ENCODE measurements around the gene ZNF768.

The ZNF768 gene

DNA sequence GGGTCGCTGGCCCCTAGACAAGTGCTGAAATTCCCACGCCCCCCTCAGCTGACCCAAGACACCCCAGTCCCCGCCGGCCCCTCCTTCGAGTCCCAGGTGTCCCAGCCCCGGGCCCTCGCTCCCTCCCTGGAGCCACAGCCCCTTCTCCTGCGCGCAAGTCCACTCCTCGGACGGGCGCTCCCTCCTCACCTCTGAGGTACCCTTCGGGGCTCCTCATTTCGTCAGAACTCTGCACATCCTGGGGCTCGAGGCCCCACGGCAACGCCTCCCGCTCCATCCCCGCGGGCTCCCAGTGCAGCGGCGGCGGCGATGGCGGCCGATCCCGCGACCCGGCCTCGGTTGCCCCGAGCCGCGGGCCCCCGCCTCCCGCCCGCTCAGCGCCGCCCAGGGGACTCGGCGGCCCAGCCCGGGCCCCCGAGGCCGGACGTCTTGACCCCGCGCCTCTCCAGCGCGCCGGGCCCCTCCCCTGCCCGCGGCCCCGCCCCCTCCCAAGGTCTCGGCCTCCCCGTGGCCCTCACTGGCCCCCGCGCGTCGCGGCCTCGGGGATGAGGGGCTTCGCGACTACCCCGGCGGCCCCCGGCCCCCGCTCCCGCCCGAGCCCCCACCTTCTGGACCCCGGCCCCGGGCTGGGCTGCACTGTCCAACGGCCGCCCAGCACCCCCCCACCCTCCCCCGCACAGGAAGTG is at the start of gene ZNF768:
Gene ZNF768, minus strand, starts transcription at position 430 of the 686 bp plus-strand sequence. Its CDS starts 153 bp downstream, at position 277.
- no peaks in the 10 kb centered on the region for H3K36me3 ChIP-seq (ENCODE audit: insufficient read depth)
- peak within 1 kb of the TSS; percentile 82 for H2AFZ ChIP-seq (ENCODE audit: low read depth)
- H3K4me2 ChIP-seq, result peak within 1 kb of the TSS; percentile 66
- no peaks in the 10 kb centered on the region for H4K20me1 ChIP-seq (ENCODE audit: insufficient read depth)
- no peaks in the 10 kb centered on the region for H3K79me2 ChIP-seq (ENCODE audit: insufficient read depth, low read depth)
- no peak within 1 kb of the TSS for H3K4me3 ChIP-seq (IDR thresholded peaks at IDR 0.05; ENCODE audit: insufficient read depth, low read depth, low read length)
- peaks cover 13% of the 10 kb centered on the region for H3K4me1 ChIP-seq (ENCODE audit: low read depth, poor library complexity, severe bottlenecking)
- H3K9ac ChIP-seq, result peak within 1 kb of the TSS; percentile 94
- H3K27me3 ChIP-seq (ENCODE audit: insufficient read depth, low read depth), result no peaks in the 10 kb centered on the region
- no peak for TF ChIP-seq CTCF (conservative IDR thresholded peaks at IDR 0.05; ENCODE audit: low read depth, low read length)
- peak within 1 kb of the TSS; percentile 91 for H3K27ac ChIP-seq

GRCh38 chr16:30574678-30575077 is 48.3 kb upstream of the ZNF768 start:
- Histone ChIP-seq H3K9ac (no peak overlapping the region), H4K20me1 (ENCODE audit: insufficient read depth) (no peaks in the 10 kb centered on the region), H3K79me2 (ENCODE audit: insufficient read depth, low read depth) (peaks cover 22% of the 10 kb centered on the region), H3K4me3 (IDR thresholded peaks at IDR 0.05; ENCODE audit: insufficient read depth, low read depth, low read length) (no peak overlapping the region), H2AFZ (ENCODE audit: low read depth) (no peak overlapping the region), H3K27me3 (ENCODE audit: insufficient read depth, low read depth) (no peaks in the 10 kb centered on the region), H3K4me2 (no peak overlapping the region), H3K4me1 (ENCODE audit: low read depth, poor library complexity, severe bottlenecking) (peaks cover 34% of the 10 kb centered on the region), H3K36me3 (ENCODE audit: insufficient read depth) (no peaks in the 10 kb centered on the region), H3K27ac (no peak overlapping the region)
- no peak for TF ChIP-seq CTCF (conservative IDR thresholded peaks at IDR 0.05; ENCODE audit: low read depth, low read length)

DNA sequence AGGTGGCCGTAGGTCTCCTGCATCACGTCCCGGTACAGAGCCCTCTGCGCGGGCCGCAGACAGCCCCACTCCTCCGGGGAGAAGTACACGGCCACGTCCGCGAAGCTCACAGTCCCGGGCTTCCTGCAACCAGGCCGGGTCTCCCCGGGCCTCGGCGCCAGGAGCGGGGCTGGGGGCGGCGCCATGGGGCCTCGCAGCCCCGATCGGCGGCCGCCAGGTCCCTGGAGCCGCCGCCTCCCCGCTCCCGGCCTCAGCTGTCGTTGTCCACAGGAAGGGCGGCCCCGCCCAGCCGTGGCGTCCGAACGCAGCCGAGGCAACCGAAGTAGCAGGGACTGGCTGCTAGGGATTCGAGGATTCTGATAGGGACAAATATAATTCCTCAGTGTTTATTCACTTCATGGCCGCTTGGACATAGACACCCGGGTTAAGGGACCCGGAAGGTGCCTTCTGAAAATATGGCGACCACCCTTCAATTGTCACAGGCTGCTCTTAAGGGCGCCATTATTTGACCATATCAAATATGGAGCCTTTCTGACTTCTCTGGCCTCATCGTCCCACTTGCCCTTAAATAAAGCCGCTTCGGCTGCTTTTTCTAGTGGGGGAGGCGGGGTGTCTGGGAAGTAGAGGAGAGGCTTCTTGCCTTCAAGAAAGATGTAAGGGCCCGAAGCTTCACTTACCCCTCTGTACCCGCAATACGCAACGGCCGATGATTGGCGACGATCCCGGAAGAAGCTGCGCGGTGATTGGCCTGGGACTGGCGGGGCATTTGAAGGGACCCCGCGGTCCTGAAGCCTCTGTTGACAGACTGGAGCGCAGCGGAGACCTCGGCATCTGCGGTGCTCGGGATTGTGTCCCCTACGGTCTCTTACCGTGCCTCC is 45.3 kb upstream of the ZNF768 start, which contains the start of gene ZNF688:
Gene ZNF688, minus strand, starts transcription at position 270 of the 878 bp plus-strand sequence. Its CDS starts 85 bp downstream, at position 185.
- H2AFZ ChIP-seq (ENCODE audit: low read depth), result peak within 1 kb of the TSS; percentile 86
- no peaks in the 10 kb centered on the region for H3K27me3 ChIP-seq (ENCODE audit: insufficient read depth, low read depth)
- no peak within 1 kb of the TSS for H3K4me3 ChIP-seq (IDR thresholded peaks at IDR 0.05; ENCODE audit: insufficient read depth, low read depth, low read length)
- peaks cover 62% of the 10 kb centered on the region for H3K4me1 ChIP-seq (ENCODE audit: low read depth, poor library complexity, severe bottlenecking)
- peaks cover 22% of the 10 kb centered on the region for H3K79me2 ChIP-seq (ENCODE audit: insufficient read depth, low read depth)
- H3K9ac ChIP-seq, result peak within 1 kb of the TSS; percentile 92
- TF ChIP-seq CTCF (conservative IDR thresholded peaks at IDR 0.05; ENCODE audit: low read depth, low read length), result no peak
- H3K36me3 ChIP-seq (ENCODE audit: insufficient read depth), result no peaks in the 10 kb centered on the region
- H3K4me2 ChIP-seq, result peak within 1 kb of the TSS; percentile 81
- H4K20me1 ChIP-seq (ENCODE audit: insufficient read depth), result no peaks in the 10 kb centered on the region
- H3K27ac ChIP-seq, result peak within 1 kb of the TSS; percentile 83

DNA sequence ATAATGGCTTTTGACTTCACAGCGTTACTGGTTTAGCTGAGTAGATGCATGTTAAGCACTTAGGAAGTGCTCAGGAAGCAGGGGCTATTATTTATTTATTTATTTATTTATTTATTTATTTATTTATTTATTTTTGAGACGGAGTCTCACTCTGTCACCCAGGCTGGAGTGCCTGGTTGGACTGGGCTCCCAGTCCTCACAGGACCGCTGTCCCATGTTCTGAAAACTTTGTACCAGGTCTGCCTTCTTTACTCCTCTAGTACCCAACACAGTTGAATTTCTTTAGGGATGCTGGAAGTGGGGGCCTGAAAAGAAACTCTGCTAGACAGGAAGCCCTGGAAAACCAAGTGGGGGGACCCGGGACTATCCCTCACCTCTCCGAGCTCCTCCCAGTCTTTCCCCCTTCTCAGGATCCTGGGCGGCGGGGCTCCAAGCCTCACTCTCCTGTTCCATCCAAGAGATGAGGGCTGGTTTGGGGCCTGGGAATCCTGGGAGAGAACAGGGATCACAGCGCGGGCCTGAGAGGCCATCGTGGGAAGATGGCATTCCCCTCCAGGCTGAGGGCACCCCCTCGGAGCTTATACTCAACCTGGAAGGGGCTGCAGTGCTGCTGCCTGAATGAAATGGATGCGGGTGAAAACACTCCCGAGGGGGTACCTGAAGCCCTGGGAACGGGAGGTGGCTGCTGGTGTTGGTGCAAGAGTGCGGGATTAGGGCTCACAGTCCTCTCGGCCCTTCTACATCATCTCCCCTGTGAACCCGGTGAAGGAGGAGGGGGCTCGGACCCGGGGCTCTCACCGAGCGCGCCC is 44.5 kb upstream of the ZNF768 start:
- Histone ChIP-seq H3K79me2 (ENCODE audit: insufficient read depth, low read depth) (peaks cover 22% of the 10 kb centered on the region), H3K4me3 (IDR thresholded peaks at IDR 0.05; ENCODE audit: insufficient read depth, low read depth, low read length) (no peak overlapping the region), H3K4me1 (ENCODE audit: low read depth, poor library complexity, severe bottlenecking) (peaks cover 70% of the 10 kb centered on the region), H3K36me3 (ENCODE audit: insufficient read depth) (no peaks in the 10 kb centered on the region), H3K9ac (peak overlapping the region; percentile 92), H3K27ac (peak overlapping the region; percentile 83), H3K27me3 (ENCODE audit: insufficient read depth, low read depth) (no peaks in the 10 kb centered on the region), H4K20me1 (ENCODE audit: insufficient read depth) (no peaks in the 10 kb centered on the region), H2AFZ (ENCODE audit: low read depth) (peak overlapping the region; percentile 86), H3K4me2 (peak overlapping the region; percentile 81)
- no peak for TF ChIP-seq CTCF (conservative IDR thresholded peaks at IDR 0.05; ENCODE audit: low read depth, low read length)

Data from KMS-11 (cell line).